Stomach (tissue), 4 donors: ENCODE results near the gene SELENBP1.
"Not testable (repeated sequence)": the region's sequence is repeated elsewhere in the genome, so short reads cannot be mapped to it uniquely, and the experiment has no call there.

Experiments
- POLR2A ChIP-seq, 4 donors: fragments of 450-650 bp; IDR thresholded peaks; one replicate each; pipeline ENCODE4 v1.6.1; 2016; ENCODE audit warnings: antibody characterized with exemption in 4 of 4, control low read depth in 2 of 4, mild to moderate bottlenecking in 1 of 4, moderate library complexity in 1 of 4
- POLR2AphosphoS5 ChIP-seq, 3 donors: sonication (generic); formaldehyde crosslinking; IDR thresholded peaks; one replicate each; pipeline ENCODE4 v1.6.1; 2016; ENCODE audit warnings: antibody characterized with exemption in 3 of 3
- TF ChIP-seq, protein P1 (sequence below), 7 experiments: fragments of 450-650 bp in 4 of 7; fragments of 200-600 bp in 3 of 7; sonication (generic) in 3 of 7; IDR thresholded peaks; one replicate each; pipeline ENCODE4 v1.5.1; 2016 to 2019; ENCODE audit warnings: antibody characterized with exemption in 7 of 7, control low read depth in 2 of 7, mild to moderate bottlenecking in 1 of 7

GRCh38 chr1:151396265-151396664, 23.8 kb upstream of the SELENBP1 start:
- TF ChIP-seq POLR2A, POLR2AphosphoS5 (IDR thresholded peaks at IDR 0.05): not testable (repeated sequence)
- TF ChIP-seq, protein P1, sequence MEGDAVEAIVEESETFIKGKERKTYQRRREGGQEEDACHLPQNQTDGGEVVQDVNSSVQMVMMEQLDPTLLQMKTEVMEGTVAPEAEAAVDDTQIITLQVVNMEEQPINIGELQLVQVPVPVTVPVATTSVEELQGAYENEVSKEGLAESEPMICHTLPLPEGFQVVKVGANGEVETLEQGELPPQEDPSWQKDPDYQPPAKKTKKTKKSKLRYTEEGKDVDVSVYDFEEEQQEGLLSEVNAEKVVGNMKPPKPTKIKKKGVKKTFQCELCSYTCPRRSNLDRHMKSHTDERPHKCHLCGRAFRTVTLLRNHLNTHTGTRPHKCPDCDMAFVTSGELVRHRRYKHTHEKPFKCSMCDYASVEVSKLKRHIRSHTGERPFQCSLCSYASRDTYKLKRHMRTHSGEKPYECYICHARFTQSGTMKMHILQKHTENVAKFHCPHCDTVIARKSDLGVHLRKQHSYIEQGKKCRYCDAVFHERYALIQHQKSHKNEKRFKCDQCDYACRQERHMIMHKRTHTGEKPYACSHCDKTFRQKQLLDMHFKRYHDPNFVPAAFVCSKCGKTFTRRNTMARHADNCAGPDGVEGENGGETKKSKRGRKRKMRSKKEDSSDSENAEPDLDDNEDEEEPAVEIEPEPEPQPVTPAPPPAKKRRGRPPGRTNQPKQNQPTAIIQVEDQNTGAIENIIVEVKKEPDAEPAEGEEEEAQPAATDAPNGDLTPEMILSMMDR (IDR thresholded peaks at IDR 0.05): not testable (repeated sequence)
